Neural crest cell (in vitro differentiated cells): Measurements from ENCODE around the gene MRO. TPM values are rescaled to one million over a fixed set of nuclear protein-coding genes. Genes with fewer than 3 reads are reported as not detected.

Experiments used
- DNase-seq: peaks from one replicate; pipeline ENCODE4 v3.0.0; 2021; ENCODE audit warnings: low read depth, mixed read lengths, low spot score
- H3K27ac Mint-ChIP-seq: one replicate; pipeline ENCODE4 v1.8.0; 2021; ENCODE audit warnings: mild to moderate bottlenecking, mixed read lengths; ENCODE audit not compliant: unreplicated experiment
- H3K27me3 Mint-ChIP-seq: 2 replicates; pipeline ENCODE4 v1.8.0; 2021; ENCODE audit warnings: low read depth, mild to moderate bottlenecking, mixed read lengths
- H3K36me3 Mint-ChIP-seq: 2 replicates; pipeline ENCODE4 v1.8.0; 2021; ENCODE audit warnings: low read depth, mild to moderate bottlenecking, mixed read lengths
- H3K4me1 Mint-ChIP-seq: 2 replicates; pipeline ENCODE4 v1.8.0; 2021; ENCODE audit warnings: mixed read lengths
- H3K4me3 Mint-ChIP-seq: one replicate; pipeline ENCODE4 v1.8.0; 2021; ENCODE audit warnings: mild to moderate bottlenecking, mixed read lengths
- H3K9me3 Mint-ChIP-seq: 2 replicates; pipeline ENCODE4 v1.8.0; 2021; ENCODE audit warnings: mixed read lengths
- CTCF ChIP-seq: fragments of 200-600 bp; sonication (generic); conservative IDR thresholded peaks from 2 replicates; pipeline ENCODE4 v1.5.0; 2021; ENCODE audit warnings: antibody characterized with exemption, mild to moderate bottlenecking
- total RNA-seq: library from RNA; stranded (reverse); gene quantifications from 2 replicates; pipeline ENCODE4 v1.2.1, GENCODE V29; 2021

The MRO gene
- total RNA-seq, 1 donor from 2014 or later = 0.12 TPM

- no peak for TF ChIP-seq CTCF
- Mint-ChIP-seq H3K4me1 (no peaks in the 10 kb centered on the region), H3K27ac (no peak overlapping the region), H3K36me3 (no peaks in the 10 kb centered on the region), H3K4me3 (no peak overlapping the region), H3K9me3 (no peaks in the 10 kb centered on the region), H3K27me3 (no peaks in the 10 kb centered on the region)
- no peak for DNase-seq
Measured at GRCh38 chr18:50825621-50826020, 5.8 kb upstream of the MRO start.

GRCh38 chr18:50822756-50823155 is 2.9 kb upstream of the MRO start:
- Mint-ChIP-seq H3K4me3 (no peak overlapping the region), H3K27ac (peak overlapping the region; percentile 32), H3K4me1 (peaks cover 8% of the 10 kb centered on the region), H3K9me3 (no peaks in the 10 kb centered on the region), H3K36me3 (no peaks in the 10 kb centered on the region), H3K27me3 (no peaks in the 10 kb centered on the region)
- DNase-seq = no peak
- no peak for TF ChIP-seq CTCF

- Mint-ChIP-seq H3K4me1 (peaks cover 20% of the 10 kb centered on the region), H3K9me3 (no peaks in the 10 kb centered on the region), H3K27me3 (no peaks in the 10 kb centered on the region), H3K4me3 (no peak overlapping the region), H3K36me3 (no peaks in the 10 kb centered on the region), H3K27ac (no peak overlapping the region)
- no peak for DNase-seq
- no peak for TF ChIP-seq CTCF
Measured at GRCh38 chr18:50820901-50821520, 1.2 kb upstream of the MRO start.

- Mint-ChIP-seq H3K4me1 (peaks cover 25% of the 10 kb centered on the region), H3K9me3 (peaks cover 3% of the 10 kb centered on the region), H3K36me3 (no peaks in the 10 kb centered on the region), H3K4me3 (no peak overlapping the region), H3K27ac (no peak overlapping the region), H3K27me3 (no peaks in the 10 kb centered on the region)
- TF ChIP-seq CTCF = no peak
- DNase-seq = peak; percentile 7
Measured at GRCh38 chr18:50819027-50819727, 639 bp downstream of the MRO start.

- H3K4me1 Mint-ChIP-seq = peaks cover 25% of the 10 kb centered on the region
- peaks cover 3% of the 10 kb centered on the region for H3K9me3 Mint-ChIP-seq
- no peaks in the 10 kb centered on the region for H3K36me3 Mint-ChIP-seq
- H3K27ac Mint-ChIP-seq = no peak overlapping the region
- H3K4me3 Mint-ChIP-seq = no peak overlapping the region
- no peak for DNase-seq
- TF ChIP-seq CTCF = no peak
- H3K27me3 Mint-ChIP-seq = no peaks in the 10 kb centered on the region
Measured at GRCh38 chr18:50816419-50817166, 3.2 kb downstream of the MRO start.
